Activated T-helper 17 cell treated with anti-CD3 and anti-CD28 coated beads, Interleukin-2, amount 50 U/mL, for 72 hours (primary cell): ENCODE data around the gene CST3. TPM values are rescaled to one million over a fixed set of nuclear protein-coding genes. Genes with fewer than 3 reads are reported as not detected.

ENCODE experiments used
- ATAC-seq: fragments of 150-1000 bp; cut with Tn5 transposase; replicated peaks from 2 replicates; pipeline ENCODE4 v1.10.0; 2021; ENCODE audit warnings: mild to moderate bottlenecking, moderate library complexity
- H3K27ac Mint-ChIP-seq: one replicate; pipeline ENCODE4 v1.8.0; 2022; ENCODE audit warnings: mixed read lengths
- H3K27me3 Mint-ChIP-seq: one replicate; pipeline ENCODE4 v1.8.0; 2022; ENCODE audit warnings: mixed read lengths
- H3K36me3 Mint-ChIP-seq: one replicate; pipeline ENCODE4 v1.8.0; 2022; ENCODE audit warnings: low read depth, mild to moderate bottlenecking, mixed read lengths
- H3K4me1 Mint-ChIP-seq: one replicate; pipeline ENCODE4 v1.8.0; 2022; ENCODE audit warnings: mixed read lengths
- H3K4me3 Mint-ChIP-seq: one replicate; pipeline ENCODE4 v1.8.0; 2022; ENCODE audit warnings: mild to moderate bottlenecking, mixed read lengths
- H3K9me3 Mint-ChIP-seq: one replicate; pipeline ENCODE4 v1.8.0; 2022; ENCODE audit warnings: mixed read lengths
- total RNA-seq, 2 donors: library from RNA; stranded (reverse); gene quantifications; one replicate each; pipeline ENCODE4 v1.2.3, GENCODE V29; 2022

Gene CST3
- total RNA-seq, 2 donors from 2014 or later: not detected

DNA sequence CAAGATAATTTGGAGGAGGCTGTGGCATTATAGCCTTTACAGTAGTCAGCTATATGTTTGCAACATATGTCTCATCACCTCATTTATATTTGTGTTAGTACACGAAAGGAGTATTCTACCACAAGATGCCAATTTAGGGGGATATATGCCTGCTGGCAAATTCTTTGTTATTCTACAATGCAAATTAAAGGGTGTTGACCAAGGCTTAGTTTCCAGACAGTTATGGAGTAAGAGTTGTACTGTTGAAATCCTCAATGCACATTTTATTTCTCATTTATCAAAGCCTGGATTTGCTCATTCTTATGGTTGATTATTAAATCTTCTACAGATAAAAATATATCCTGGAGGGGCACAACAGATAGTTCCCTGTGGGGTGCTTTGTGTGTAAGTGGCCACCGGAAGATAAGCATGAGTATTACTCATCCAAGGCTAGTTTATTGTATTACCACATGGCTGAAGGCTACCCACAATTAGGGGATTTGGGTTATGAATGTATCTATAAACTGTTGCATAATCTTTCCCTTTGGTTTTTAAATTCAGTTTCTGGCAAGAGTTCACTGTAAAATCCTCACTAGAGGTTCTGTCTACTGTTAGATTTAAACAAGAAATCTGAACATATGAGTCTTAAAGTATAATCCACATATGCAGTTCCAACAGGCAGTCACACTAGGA, 41.0 kb downstream of the CST3 start:
- H3K9me3 Mint-ChIP-seq: no peaks in the 10 kb centered on the region
- H3K4me1 Mint-ChIP-seq: no peaks in the 10 kb centered on the region
- H3K27ac Mint-ChIP-seq: no peak overlapping the region
- no peak overlapping the region for H3K4me3 Mint-ChIP-seq
- ATAC-seq: no peak
- no peaks in the 10 kb centered on the region for H3K27me3 Mint-ChIP-seq
- no peaks in the 10 kb centered on the region for H3K36me3 Mint-ChIP-seq

DNA sequence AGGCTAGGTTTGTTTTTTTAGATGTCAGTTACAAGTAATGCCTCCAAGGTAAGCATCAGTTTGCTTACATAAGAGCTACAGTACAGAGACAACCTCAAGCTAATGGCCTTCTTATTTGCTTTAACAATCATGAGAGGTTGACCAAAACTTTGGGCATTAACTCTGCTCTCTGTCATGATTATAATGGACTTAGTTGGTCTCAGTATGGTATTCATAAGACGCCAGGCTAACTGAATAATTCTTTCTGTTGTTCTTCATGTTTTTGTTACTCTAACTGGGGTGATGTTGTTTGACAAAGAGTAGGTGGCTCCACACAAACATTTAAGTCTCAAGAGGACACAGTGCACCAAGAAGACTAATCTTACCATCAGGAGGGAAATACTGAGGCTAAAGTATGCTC, 41.8 kb downstream of the CST3 start:
- no peak for ATAC-seq
- Mint-ChIP-seq H3K27me3 (no peaks in the 10 kb centered on the region), H3K27ac (no peak overlapping the region), H3K4me3 (no peak overlapping the region), H3K4me1 (no peaks in the 10 kb centered on the region), H3K9me3 (no peaks in the 10 kb centered on the region), H3K36me3 (no peaks in the 10 kb centered on the region)

DNA sequence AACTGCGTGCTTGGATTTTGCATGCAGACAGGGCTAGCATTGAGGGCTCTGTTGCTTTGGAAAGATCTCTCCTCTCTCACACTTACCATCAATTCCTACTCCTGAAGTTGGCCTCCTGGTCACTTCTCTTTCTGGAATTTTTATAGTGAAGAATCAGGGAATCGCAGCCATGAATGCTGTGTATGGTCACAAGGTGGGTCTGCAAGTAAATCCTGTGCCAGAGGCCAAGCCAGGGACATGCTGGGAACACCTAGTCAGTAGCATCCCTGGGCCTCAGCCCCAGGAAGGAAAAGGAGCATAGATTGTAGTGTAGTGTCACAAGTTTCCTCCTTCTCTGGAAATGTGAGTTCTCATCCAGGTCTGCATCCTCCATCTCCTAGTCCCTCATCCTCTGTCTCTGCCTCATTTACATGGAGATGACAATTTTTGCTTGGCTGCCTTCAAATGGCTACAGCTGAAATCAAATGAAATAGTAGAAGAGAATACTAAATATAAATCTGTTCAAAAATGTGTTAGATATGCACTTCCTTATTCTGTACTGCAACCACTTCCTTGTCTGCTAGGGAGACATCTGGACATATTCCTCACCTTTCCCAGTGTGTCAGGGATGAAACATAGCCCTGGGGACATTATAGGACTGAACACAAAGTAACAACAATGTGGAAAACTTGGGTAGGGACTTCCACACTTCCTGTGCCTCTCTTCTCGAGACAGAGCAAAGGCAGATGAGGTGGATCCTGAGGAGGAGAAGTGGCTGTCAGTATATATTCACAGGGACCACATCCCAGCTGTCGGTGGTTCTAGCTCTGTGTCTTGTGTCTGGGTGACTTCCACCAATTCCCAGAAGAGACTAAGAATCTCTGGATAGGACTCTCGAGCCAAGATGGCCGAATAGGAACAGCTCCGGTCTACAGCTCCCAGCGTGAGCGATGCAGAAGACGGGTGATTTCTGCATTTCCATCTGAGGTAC, 49.0 kb downstream of the CST3 start:
- H3K4me1 Mint-ChIP-seq: no peaks in the 10 kb centered on the region
- no peak overlapping the region for H3K4me3 Mint-ChIP-seq
- no peaks in the 10 kb centered on the region for H3K9me3 Mint-ChIP-seq
- H3K36me3 Mint-ChIP-seq: no peaks in the 10 kb centered on the region
- H3K27me3 Mint-ChIP-seq: peaks cover 9% of the 10 kb centered on the region
- ATAC-seq: no peak
- H3K27ac Mint-ChIP-seq: no peak overlapping the region

DNA sequence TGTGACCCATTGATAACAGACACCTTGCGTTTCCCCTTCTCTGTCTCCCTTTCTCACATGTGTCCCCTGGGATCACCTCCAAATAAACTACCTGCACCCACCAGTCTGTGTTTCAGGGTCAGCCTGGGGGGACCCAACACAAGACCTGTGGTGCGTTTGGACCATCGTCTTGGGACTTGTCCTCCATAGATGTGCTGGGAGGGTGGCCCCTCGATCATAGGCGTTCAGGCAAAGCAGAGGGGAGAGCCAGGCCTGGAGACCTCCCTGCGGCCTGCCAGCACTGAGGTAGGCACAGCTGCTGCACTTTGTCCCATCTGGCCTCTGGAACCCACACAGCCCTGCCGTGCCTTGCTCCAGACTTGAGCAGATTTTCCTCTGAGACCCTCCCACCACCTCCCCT, 50.1 kb downstream of the CST3 start:
- ATAC-seq: no peak

DNA sequence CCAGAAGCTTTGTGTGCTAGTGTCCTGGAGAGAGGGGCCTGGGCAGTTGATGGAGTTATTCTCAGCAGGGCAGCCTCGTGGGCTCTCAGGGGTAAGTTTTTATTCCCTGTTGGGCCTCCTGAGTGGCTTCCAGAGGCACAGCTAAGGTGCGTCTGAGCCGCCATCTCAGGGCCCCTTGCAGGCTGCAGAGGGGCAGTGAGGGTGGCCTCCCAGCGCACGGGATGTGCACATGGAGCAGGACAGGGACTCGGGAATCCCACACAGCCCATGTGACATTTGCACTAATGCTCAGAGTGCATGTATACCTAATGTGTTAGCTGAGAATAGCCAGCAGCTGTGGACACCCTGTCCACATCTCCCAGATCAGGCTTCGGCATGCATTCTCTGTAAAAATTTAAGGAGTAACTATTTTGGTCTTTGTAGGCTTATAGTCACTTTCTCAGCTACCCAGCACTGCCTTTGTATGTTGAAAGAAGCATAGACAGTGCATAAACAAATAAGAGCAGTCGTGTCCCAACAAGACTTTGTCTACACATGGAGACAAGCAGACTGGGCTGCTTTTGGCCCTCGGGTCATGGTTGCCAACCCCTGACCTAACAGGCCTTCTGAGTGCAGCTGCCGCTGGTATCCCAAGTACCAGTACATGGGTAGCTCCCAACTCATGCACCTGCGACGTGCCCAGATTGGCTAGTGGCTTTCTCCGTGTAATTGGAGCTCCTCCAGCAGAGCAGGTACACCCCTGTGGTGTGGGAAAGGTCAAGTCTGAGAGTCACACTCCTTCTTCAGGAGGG, 50.8 kb downstream of the CST3 start:
- peaks cover 3% of the 10 kb centered on the region for H3K9me3 Mint-ChIP-seq
- no peaks in the 10 kb centered on the region for H3K4me1 Mint-ChIP-seq
- no peaks in the 10 kb centered on the region for H3K36me3 Mint-ChIP-seq
- peaks cover 18% of the 10 kb centered on the region for H3K27me3 Mint-ChIP-seq
- H3K27ac Mint-ChIP-seq: no peak overlapping the region
- H3K4me3 Mint-ChIP-seq: no peak overlapping the region
- no peak for ATAC-seq

More for the DNA sequence above, 50.1 kb downstream of the CST3 start:
- peaks cover 12% of the 10 kb centered on the region for H3K27me3 Mint-ChIP-seq
- H3K27ac Mint-ChIP-seq: no peak overlapping the region
- no peak overlapping the region for H3K4me3 Mint-ChIP-seq
- no peaks in the 10 kb centered on the region for H3K36me3 Mint-ChIP-seq
- no peaks in the 10 kb centered on the region for H3K9me3 Mint-ChIP-seq
- H3K4me1 Mint-ChIP-seq: no peaks in the 10 kb centered on the region

GRCh38 chr20:23585808-23586734, 51.7 kb downstream of the CST3 start:
- Mint-ChIP-seq H3K27ac (no peak overlapping the region), H3K4me1 (no peaks in the 10 kb centered on the region), H3K4me3 (no peak overlapping the region), H3K36me3 (no peaks in the 10 kb centered on the region), H3K27me3 (peaks cover 24% of the 10 kb centered on the region), H3K9me3 (peaks cover 3% of the 10 kb centered on the region)
- no peak for ATAC-seq

- no peak overlapping the region for H3K27ac Mint-ChIP-seq
Measured at GRCh38 chr20:23585449-23585807, 52.3 kb downstream of the CST3 start.

GRCh38 chr20:23584434-23585199, 53.1 kb downstream of the CST3 start:
- Mint-ChIP-seq H3K4me3 (no peak overlapping the region), H3K4me1 (no peaks in the 10 kb centered on the region), H3K9me3 (peaks cover 3% of the 10 kb centered on the region), H3K27me3 (peaks cover 34% of the 10 kb centered on the region), H3K36me3 (no peaks in the 10 kb centered on the region), H3K27ac (no peak overlapping the region)
- no peak for ATAC-seq

More at GRCh38 chr20:23585449-23585807, 52.3 kb downstream of the CST3 start:
- Mint-ChIP-seq H3K4me3 (no peak overlapping the region), H3K36me3 (no peaks in the 10 kb centered on the region), H3K27me3 (peaks cover 28% of the 10 kb centered on the region), H3K4me1 (no peaks in the 10 kb centered on the region), H3K9me3 (peaks cover 3% of the 10 kb centered on the region)
- ATAC-seq: no peak

Other genes with a start within 250 kb of the CST3 start
- 10 to 100 TPM; 11.5 to 14.3 TPM for gene NAPB, start 216.5 kb downstream of the CST3 start, total RNA-seq
- not detected for gene CSTL1, start 198.3 kb downstream of the CST3 start, total RNA-seq
- gene CST11, start 185.1 kb downstream of the CST3 start, total RNA-seq: not detected
- gene CST8, start 146.8 kb downstream of the CST3 start, total RNA-seq: under 1 TPM in 1 of 2 donors, not detected in 1; 0.29 TPM
- gene CST9L, start 69.5 kb downstream of the CST3 start, total RNA-seq: not detected
- gene CST9, start 32.0 kb downstream of the CST3 start, total RNA-seq: not detected
- not detected for gene CST4, start 51.1 kb upstream of the CST3 start, total RNA-seq
- not detected for gene CST1, start 113.0 kb upstream of the CST3 start, total RNA-seq
- not detected for gene CST2, start 188.8 kb upstream of the CST3 start, total RNA-seq
- gene CST5, start 241.8 kb upstream of the CST3 start, total RNA-seq: not detected